A549 (cell line): ENCODE results near the gene PLD6. TPM values are rescaled to one million over a fixed set of nuclear protein-coding genes. Genes with fewer than 3 reads are reported as not detected.
A peak's percentile ranks its signal among the peaks of the same experiment; 100 is the strongest.

Experiments
- ATAC-seq, 2 experiments: fragments of 200-7000 bp in 1 of 2; fragments of >200 bp in 1 of 2; cut with Nextera tagmentation in 1 of 2; cut with Tn5 transposase in 1 of 2; 3 replicates each; pipeline versions ENCODE4 v1.8.0 to v1.9.1; 2018 to 2020; ENCODE audit warnings: mild to moderate bottlenecking in 1 of 2, moderate library complexity in 1 of 2
- CTCF ChIA-PET: fragments of 300-600 bp; sonication (Branson Sonifier 250); formaldehyde crosslinking; extraction: SDS; loops from one replicate; lab custom pipeline; 2021; ENCODE audit warnings: antibody characterized with exemption, inconsistent platforms; lab: Yijun Ruan, JAX
- POLR2A ChIA-PET: fragments of 350-600 bp; formaldehyde crosslinking; extraction: SDS; loops from one replicate; lab custom pipeline; 2021; ENCODE audit warnings: antibody characterized with exemption, inconsistent platforms; lab: Yijun Ruan, JAX
- DNase-seq, 2 experiments: peaks; one replicate each; pipeline versions ENCODE4 v3.0.0 to v3.0.0-alpha.2; 2011 to 2016; ENCODE audit warnings: low read depth in 1 of 2, low spot score in 1 of 2
- FAIRE-seq: peaks from 2 replicates; lab custom pipeline; 2011; peaks lifted over from hg19 to GRCh38; lab: Jason Lieb, UNC
- H3K27ac ChIP-seq, 2 experiments: fragments of >200 bp; sonication (Bioruptor Twin); formaldehyde crosslinking; 3 replicates each; pipeline ENCODE4 v1.5.1; 2016 to 2017
- H3K4me1 ChIP-seq: fragments of >200 bp; sonication (Bioruptor Twin); formaldehyde crosslinking; 3 replicates; pipeline ENCODE4 v1.6.1; 2016
- H3K4me2 ChIP-seq: fragments of >200 bp; sonication (Bioruptor Twin); formaldehyde crosslinking; 3 replicates; pipeline ENCODE4 v1.6.1; 2016
- H3K4me3 ChIP-seq: fragments of >200 bp; sonication (Bioruptor Twin); formaldehyde crosslinking; 3 replicates; pipeline ENCODE4 v1.5.1; 2016
- H3K9me3 ChIP-seq: fragments of >200 bp; sonication (Bioruptor Twin); formaldehyde crosslinking; 3 replicates; pipeline ENCODE4 v1.6.1; 2016
- ATOH8 ChIP-seq: fragments of 250-450 bp; sonication (Bioruptor Pico); IDR thresholded peaks from 2 replicates; pipeline ENCODE4 v1.5.0; 2020; ENCODE audit warnings: low read depth, mild to moderate bottlenecking, moderate library complexity
- BCL3 ChIP-seq: fragments of >200 bp; sonication (Bioruptor Twin); formaldehyde crosslinking; IDR thresholded peaks from 3 replicates; pipeline ENCODE4 v1.6.1; 2016
- CBX2 ChIP-seq: fragments of 200-600 bp; sonication (generic); IDR thresholded peaks from 2 replicates; pipeline ENCODE4 v1.6.1; 2016; ENCODE audit warnings: low read depth, mild to moderate bottlenecking, borderline replicate concordance
- EHMT2 ChIP-seq: fragments of 200-600 bp; sonication (generic); IDR thresholded peaks from 2 replicates; pipeline ENCODE4 v1.6.1; 2016; ENCODE audit warnings: antibody characterized with exemption, low read depth, mild to moderate bottlenecking, moderate library complexity
- EP300 ChIP-seq, 2 experiments: fragments of >200 bp; sonication (Bioruptor Twin); formaldehyde crosslinking; IDR thresholded peaks; 2 replicates in 1 of 2; 3 replicates in 1 of 2; pipeline ENCODE4 v1.6.1; 2016 to 2017
- FOSL2 ChIP-seq, 2 experiments: fragments of 450-650 bp in 1 of 2; fragments of >200 bp in 1 of 2; sonication (Bioruptor Twin) in 1 of 2; formaldehyde crosslinking; IDR thresholded peaks; 2 replicates each; pipeline versions ENCODE4 v1.5.0 to v1.6.1; 2016 to 2020; ENCODE audit warnings: mild to moderate bottlenecking in 1 of 2, moderate library complexity in 1 of 2
- FOXS1 ChIP-seq: fragments of 250-450 bp; sonication (Bioruptor Pico); IDR thresholded peaks from 2 replicates; pipeline ENCODE4 v1.5.0; 2020; ENCODE audit warnings: mild to moderate bottlenecking, moderate library complexity
- HDAC2 ChIP-seq: fragments of 200-600 bp; sonication (generic); IDR thresholded peaks from 2 replicates; pipeline ENCODE4 v1.6.1; 2016
- HMGXB4 ChIP-seq: fragments of 250-450 bp; sonication (Bioruptor Pico); IDR thresholded peaks from 2 replicates; pipeline ENCODE4 v1.5.0; 2021; ENCODE audit warnings: mild to moderate bottlenecking, moderate library complexity, borderline replicate concordance
- HOXB13 ChIP-seq: fragments of 250-450 bp; sonication (Bioruptor Pico); IDR thresholded peaks from 2 replicates; pipeline ENCODE4 v1.5.0; 2020; ENCODE audit warnings: low read depth, mild to moderate bottlenecking, moderate library complexity
- JUNB ChIP-seq: fragments of >200 bp; sonication (Bioruptor Twin); formaldehyde crosslinking; IDR thresholded peaks from 2 replicates; pipeline ENCODE4 v1.6.1; 2016
- KDM1A ChIP-seq: fragments of 200-600 bp; sonication (generic); IDR thresholded peaks from 2 replicates; pipeline ENCODE4 v1.6.1; 2016; ENCODE audit warnings: low read depth, mild to moderate bottlenecking
- KDM5A ChIP-seq: fragments of 200-600 bp; sonication (generic); IDR thresholded peaks from 2 replicates; pipeline ENCODE4 v1.6.1; 2016; ENCODE audit warnings: antibody characterized with exemption, mild to moderate bottlenecking
- MAFK ChIP-seq: fragments of 450-650 bp; IDR thresholded peaks from 2 replicates; pipeline ENCODE4 v1.6.1; 2014; ENCODE audit not compliant: partially characterized antibody
- NR3C1 ChIP-seq: fragments of >200 bp; sonication (Bioruptor Twin); formaldehyde crosslinking; IDR thresholded peaks from 3 replicates; pipeline ENCODE4 v1.6.1; 2017
- PHF8 ChIP-seq: fragments of 200-600 bp; sonication (generic); IDR thresholded peaks from 2 replicates; pipeline ENCODE4 v1.6.1; 2016; ENCODE audit warnings: low read depth, mild to moderate bottlenecking, antibody characterized with exemption, moderate library complexity, borderline replicate concordance
- RNF2 ChIP-seq: fragments of 200-600 bp; sonication (generic); IDR thresholded peaks from 2 replicates; pipeline ENCODE4 v1.6.1; 2016; ENCODE audit warnings: low read depth, mild to moderate bottlenecking, antibody characterized with exemption, moderate library complexity, borderline replicate concordance
- TP53 ChIP-seq: fragments of 250-450 bp; sonication (Bioruptor Pico); IDR thresholded peaks from 2 replicates; pipeline ENCODE4 v1.5.0; 2021; ENCODE audit warnings: mild to moderate bottlenecking, moderate library complexity
- ZFP36 ChIP-seq: fragments of 450-650 bp; IDR thresholded peaks from 2 replicates; pipeline ENCODE4 v1.6.1; 2014; ENCODE audit warnings: borderline replicate concordance; ENCODE audit not compliant: partially characterized antibody
- WGBS: methylation state at CpG from one replicate; pipeline ENCODE4 v1.1.6; 2017; ENCODE audit errors: missing lambda C conversion rate; 5-methylcytosine and 5-hydroxymethylcytosine counted together
- polyA plus RNA-seq, 4 experiments: library from polyadenylated mRNA; depleted of rRNA in 3 of 4; stranded (reverse); fragments of >200 nt; fragmentation: RNase III in 1 of 4; extraction: RNeasy Plus Mini Kit Qiagen cat#74134 plus additional on column Dnase treatment in 1 of 4; gene quantifications; 2 replicates in 3 of 4; 3 replicates in 1 of 4; pipeline ENCODE4 v1.2.3, GENCODE V29; 2011 to 2017
- TF ChIP-seq, protein P1 (sequence below): IDR thresholded peaks from 2 replicates; pipeline ENCODE4 v1.6.1; 2012; ENCODE audit warnings: low read depth, borderline replicate concordance

Gene PLD6
- polyA plus RNA-seq, 2 of the 4 experiments (the other 2 are of a cell fraction) = 5.6 to 5.7 TPM

GRCh38 chr17:17246879-17247278, 40.7 kb upstream of the PLD6 start:
- TF ChIP-seq FOSL2 (IDR thresholded peaks at IDR 0.05) (no peak), FOSL2 (CRISPR knock-in tag; IDR thresholded peaks at IDR 0.05) (no peak), KDM1A (no peak), RNF2 (no peak), HDAC2 (no peak), JUNB (no peak), TP53 (no peak), EP300 (IDR thresholded peaks at IDR 0.05) (no peak), EHMT2 (no peak), ZFP36 (no peak), PHF8 (no peak), ATOH8 (CRISPR knock-in tag) (no peak), NR3C1 (no peak), FOXS1 (CRISPR knock-in tag) (no peak)
- TF ChIP-seq, protein P1, sequence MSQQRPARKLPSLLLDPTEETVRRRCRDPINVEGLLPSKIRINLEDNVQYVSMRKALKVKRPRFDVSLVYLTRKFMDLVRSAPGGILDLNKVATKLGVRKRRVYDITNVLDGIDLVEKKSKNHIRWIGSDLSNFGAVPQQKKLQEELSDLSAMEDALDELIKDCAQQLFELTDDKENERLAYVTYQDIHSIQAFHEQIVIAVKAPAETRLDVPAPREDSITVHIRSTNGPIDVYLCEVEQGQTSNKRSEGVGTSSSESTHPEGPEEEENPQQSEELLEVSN = no peak
- TF ChIP-seq, all 56 proteins: peak for 0
- 95% methylated on average over 3 of the region's 3 CpGs for WGBS
- no peaks in the 10 kb centered on the region for H3K9me3 ChIP-seq
- H3K27ac ChIP-seq = no peak overlapping the region
- no peak overlapping the region for H3K4me3 ChIP-seq
- CTCF ChIA-PET = interaction anchor here (1.5 to 1.6 kb wide), 3 partner anchors 24 to 246 kb away, joined by 3 to 8 read pairs (median 5); no protein-coding TSS in a partner anchor
- H3K4me1 ChIP-seq = no peaks in the 10 kb centered on the region
- POLR2A ChIA-PET = no interaction called here
- no peak for FAIRE-seq
- no peak overlapping the region for H3K4me2 ChIP-seq
- ATAC-seq = no peak
- no peak for DNase-seq

DNA sequence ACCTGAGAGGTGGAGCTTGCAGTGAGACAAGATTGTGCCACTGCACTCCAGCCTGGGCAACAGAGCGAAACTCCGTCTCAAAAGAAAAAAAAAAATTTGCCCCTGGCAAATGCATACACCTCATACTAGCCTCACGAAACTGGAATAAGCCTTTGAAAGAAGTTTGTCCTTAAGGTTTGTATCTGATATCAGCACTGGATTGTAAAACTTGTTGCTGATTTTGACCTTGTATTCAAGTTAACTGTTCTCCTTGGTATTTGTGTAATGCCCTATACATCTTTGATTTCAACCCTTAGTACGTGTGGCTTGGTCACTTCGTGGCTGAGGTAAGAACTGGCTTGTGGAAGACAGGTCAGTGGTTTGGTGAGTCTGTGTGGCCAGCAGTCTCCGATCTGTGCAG, 37.0 kb upstream of the PLD6 start:
- Histone ChIP-seq H3K9me3 (no peaks in the 10 kb centered on the region), H3K4me2 (no peak overlapping the region), H3K4me1 (peaks cover 5% of the 10 kb centered on the region; the same call in 1 of the 3 replicates), H3K27ac (no peak overlapping the region)
- CTCF ChIA-PET = interaction anchor here (2.7 kb wide), 1 partner anchor 13 kb away, joined by 8 read pairs; no protein-coding TSS in a partner anchor
- TF ChIP-seq HOXB13 (CRISPR knock-in tag) (no peak), HMGXB4 (CRISPR knock-in tag) (no peak), CBX2 (no peak), MAFK (no peak), KDM5A (no peak), BCL3 (no peak)
- TF ChIP-seq, all 56 proteins: peak for 0
- 90% methylated on average over 6 of the region's 6 CpGs for WGBS
- FAIRE-seq (no peak), ATAC-seq (peak in 1 of 2 experiments; percentile 32; a peak in 2 of 6 replicates), DNase-seq (no peak)
- POLR2A ChIA-PET = no interaction called here
- H3K4me3 ChIP-seq = no peak overlapping the region
